ENCODE measurements around the gene DIAPH3.

Gene DIAPH3

GRCh38 chr13:60095300-60095699, 68.4 kb downstream of the DIAPH3 start:
- Histone ChIP-seq H3K36me3 (ENCODE audit: control insufficient read depth, low read length) (peaks cover 31% of the 10 kb centered on the region), H3K4me1 (ENCODE audit: control insufficient read depth, low read length) (no peaks in the 10 kb centered on the region), H3K27ac (ENCODE audit: low read depth, low read length) (no peak overlapping the region), H3K79me2 (ENCODE audit: control insufficient read depth, low read length) (0 out of 2 replicates have a peak, but pooled peaks cover 3% of the 10 kb centered on the region), H3K9me2 (replicated peaks; ENCODE audit: control insufficient read depth, low read length) (no peaks in the 10 kb centered on the region), H3K27me3 (ENCODE audit: control insufficient read depth, low read length) (no peaks in the 10 kb centered on the region), H3K4me3 (ENCODE audit: low read length) (no peak overlapping the region), H3K9me3 (ENCODE audit: control insufficient read depth, insufficient read depth, low read length) (no peaks in the 10 kb centered on the region), H3F3A (ENCODE audit: control insufficient read depth, insufficient read depth) (no peaks in the 10 kb centered on the region), H3K4me2 (ENCODE audit: low read length) (no peak overlapping the region), H4K20me1 (ENCODE audit: control insufficient read depth, insufficient read depth, low read depth, low read length) (no peaks in the 10 kb centered on the region)
- TF ChIP-seq EZH2phosphoT487 (IDR thresholded peaks at IDR 0.05; ENCODE audit: borderline replicate concordance, low read length) (no peak), CTCF (IDR thresholded peaks at IDR 0.05; ENCODE audit: low read depth, low read length, poor library complexity, severe bottlenecking) (no peak)

DNA sequence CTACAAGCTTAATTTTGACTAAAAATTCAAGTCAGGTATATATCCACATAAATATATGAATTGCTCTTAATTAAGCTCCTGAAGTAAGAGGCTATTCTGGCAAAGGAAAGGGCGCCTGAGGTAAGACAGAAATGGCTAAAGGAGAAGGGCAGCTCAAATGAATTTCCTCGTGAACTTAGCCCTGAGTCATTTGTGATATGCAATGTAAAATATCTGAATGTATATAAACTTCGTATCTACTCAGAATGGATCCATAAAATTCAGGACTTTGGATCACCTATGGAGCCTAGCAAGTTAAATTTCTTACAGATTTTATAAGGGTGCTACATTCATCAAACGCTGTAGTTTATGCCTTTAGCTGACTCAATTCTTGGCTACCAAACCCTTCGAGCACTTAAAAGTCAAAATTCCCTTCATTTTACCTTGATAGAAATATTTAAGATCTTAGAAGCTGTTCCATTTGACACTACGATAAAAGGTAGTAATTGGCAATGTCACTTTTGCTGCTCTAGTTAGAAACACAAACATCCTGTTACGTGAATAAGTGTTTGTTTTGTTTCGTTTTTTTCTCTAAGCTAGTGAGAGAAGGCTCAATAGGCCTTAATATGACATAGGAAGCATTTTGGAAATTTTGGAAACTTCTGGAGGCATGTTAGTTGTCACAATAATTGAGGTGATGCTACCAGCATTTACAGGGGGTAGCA, 69.2 kb downstream of the DIAPH3 start:
- Histone ChIP-seq H3K36me3 (ENCODE audit: control insufficient read depth, low read length) (peaks cover 31% of the 10 kb centered on the region), H3K4me1 (ENCODE audit: control insufficient read depth, low read length) (no peaks in the 10 kb centered on the region), H4K20me1 (ENCODE audit: control insufficient read depth, insufficient read depth, low read depth, low read length) (no peaks in the 10 kb centered on the region), H3K27ac (ENCODE audit: low read depth, low read length) (no peak overlapping the region), H3K4me3 (ENCODE audit: low read length) (no peak overlapping the region), H3K79me2 (ENCODE audit: control insufficient read depth, low read length) (0 out of 2 replicates have a peak, but pooled peaks cover 3% of the 10 kb centered on the region), H3K4me2 (ENCODE audit: low read length) (no peak overlapping the region), H3K9me3 (ENCODE audit: control insufficient read depth, insufficient read depth, low read length) (no peaks in the 10 kb centered on the region), H3K9me2 (replicated peaks; ENCODE audit: control insufficient read depth, low read length) (no peaks in the 10 kb centered on the region), H3F3A (ENCODE audit: control insufficient read depth, insufficient read depth) (no peaks in the 10 kb centered on the region), H3K27me3 (ENCODE audit: control insufficient read depth, low read length) (no peaks in the 10 kb centered on the region)
- TF ChIP-seq CTCF (IDR thresholded peaks at IDR 0.05; ENCODE audit: low read depth, low read length, poor library complexity, severe bottlenecking) (no peak), EZH2phosphoT487 (IDR thresholded peaks at IDR 0.05; ENCODE audit: borderline replicate concordance, low read length) (no peak)

DNA sequence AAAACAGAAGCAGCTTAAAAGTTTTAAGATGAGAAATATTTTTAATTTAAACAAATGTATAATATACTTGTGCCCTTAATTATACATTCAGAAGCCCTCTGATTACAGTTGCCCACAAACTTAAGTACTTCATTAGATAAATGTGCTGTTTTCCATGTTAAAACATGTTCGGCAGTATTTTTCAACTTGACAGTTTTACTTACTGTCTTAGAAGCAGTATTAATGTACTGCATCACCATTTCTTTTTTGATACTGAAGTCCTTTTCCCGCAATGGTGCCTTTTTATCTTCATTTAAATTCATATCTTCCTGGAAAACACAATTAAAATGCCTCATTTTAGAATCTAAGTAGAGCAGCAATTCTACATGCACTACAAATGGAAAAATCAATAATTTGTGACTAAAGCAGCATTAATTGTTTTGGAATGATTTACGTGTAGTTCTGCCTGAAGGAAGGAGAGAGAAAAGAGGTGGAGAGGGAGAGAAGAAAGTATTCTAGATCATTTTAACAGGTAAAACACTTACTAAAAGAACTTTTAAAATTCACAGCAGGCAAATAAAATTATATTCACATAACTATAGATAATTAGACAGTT, 70.2 kb downstream of the DIAPH3 start:
- Histone ChIP-seq H3K4me1 (ENCODE audit: control insufficient read depth, low read length) (no peaks in the 10 kb centered on the region), H3K36me3 (ENCODE audit: control insufficient read depth, low read length) (peaks cover 31% of the 10 kb centered on the region), H3K27me3 (ENCODE audit: control insufficient read depth, low read length) (no peaks in the 10 kb centered on the region), H3K4me3 (ENCODE audit: low read length) (no peak overlapping the region), H4K20me1 (ENCODE audit: control insufficient read depth, insufficient read depth, low read depth, low read length) (no peaks in the 10 kb centered on the region), H3K79me2 (ENCODE audit: control insufficient read depth, low read length) (no peaks in the 10 kb centered on the region), H3K27ac (ENCODE audit: low read depth, low read length) (no peak overlapping the region), H3K9me3 (ENCODE audit: control insufficient read depth, insufficient read depth, low read length) (no peaks in the 10 kb centered on the region), H3F3A (ENCODE audit: control insufficient read depth, insufficient read depth) (no peaks in the 10 kb centered on the region), H3K9me2 (replicated peaks; ENCODE audit: control insufficient read depth, low read length) (no peaks in the 10 kb centered on the region), H3K4me2 (ENCODE audit: low read length) (no peak overlapping the region)
- no peak for TF ChIP-seq EZH2phosphoT487 (IDR thresholded peaks at IDR 0.05; ENCODE audit: borderline replicate concordance, low read length)
- no peak for TF ChIP-seq CTCF (IDR thresholded peaks at IDR 0.05; ENCODE audit: low read depth, low read length, poor library complexity, severe bottlenecking)

All from DOHH2 (cell line).